H1 (cell line): ENCODE results near the gene LYPD4. TPM values are rescaled to one million over a fixed set of nuclear protein-coding genes. Genes with fewer than 3 reads are reported as not detected.
"Not testable (repeated sequence)": the region's sequence is repeated elsewhere in the genome, so short reads cannot be mapped to it uniquely, and the experiment has no call there.

Source experiments
- CTCF ChIA-PET: fragments of 300-600 bp; sonication (Branson Sonifier 250); formaldehyde crosslinking; loops from one replicate; lab custom pipeline; 2021; ENCODE audit not compliant: partially characterized antibody; lab: Charles Lee
- POLR2A ChIA-PET: fragments of 300-600 bp; sonication (Branson Sonifier 250); formaldehyde crosslinking; loops from one replicate; lab custom pipeline; 2021; ENCODE audit warnings: inconsistent platforms; ENCODE audit not compliant: partially characterized antibody; lab: Charles Lee
- DNase-seq, 2 experiments: peaks; one replicate each; pipeline versions ENCODE4 v3.0.0 to v3.0.0-alpha.2; 2010 to 2022; ENCODE audit warnings: low spot score in 2 of 2, low read depth in 1 of 2, mixed read lengths in 1 of 2
- FAIRE-seq: peaks from 2 replicates; lab custom pipeline; 2011; peaks lifted over from hg19 to GRCh38; lab: Jason Lieb, UNC
- H2AFZ ChIP-seq: 2 replicates; pipeline ENCODE4 v1.8.1; 2012; ENCODE audit warnings: low read length, inconsistent platforms
- H2AK5ac ChIP-seq: 2 replicates; pipeline ENCODE4 v1.6.1; 2013; ENCODE audit warnings: low read depth, low read length
- H2BK120ac ChIP-seq: replicated peaks from 2 replicates; pipeline ENCODE3; 2013; ENCODE audit warnings: low read depth, low read length, inconsistent platforms
- H2BK12ac ChIP-seq: 2 replicates; pipeline ENCODE4 v1.6.1; 2013; ENCODE audit warnings: low read depth, low read length
- H2BK15ac ChIP-seq: 2 replicates; pipeline ENCODE4 v1.6.1; 2013; ENCODE audit warnings: low read length
- H2BK20ac ChIP-seq: 2 replicates; pipeline ENCODE4 v1.6.1; 2013; ENCODE audit warnings: low read length
- H2BK5ac ChIP-seq: 2 replicates; pipeline ENCODE4 v1.6.1; 2013; ENCODE audit warnings: low read depth, low read length
- H3K14ac ChIP-seq: 2 replicates; pipeline ENCODE4 v1.6.1; 2013; ENCODE audit warnings: inconsistent platforms; ENCODE audit not compliant: insufficient read length
- H3K18ac ChIP-seq: 2 replicates; pipeline ENCODE4 v1.6.1; 2013; ENCODE audit warnings: low read length; ENCODE audit errors: extremely low read depth
- H3K23ac ChIP-seq: 2 replicates; pipeline ENCODE4 v1.6.1; 2013; ENCODE audit warnings: inconsistent platforms; ENCODE audit not compliant: insufficient read length
- H3K23me2 ChIP-seq: 2 replicates; pipeline ENCODE4 v1.6.1; 2013; ENCODE audit warnings: low read depth, low read length
- H3K27ac ChIP-seq: 2 replicates; pipeline ENCODE4 v1.6.1; 2011; ENCODE audit warnings: low read depth, low read length, inconsistent platforms
- H3K27me3 ChIP-seq, 4 experiments: replicated peaks in 1 of 4; 1 replicate in 1 of 4; 2 replicates in 3 of 4; pipeline versions ENCODE4 v1.6.1 to v1.8.1; 2011 to 2013; ENCODE audit warnings: low read length in 3 of 4, mild to moderate bottlenecking in 3 of 4, inconsistent platforms in 2 of 4, mixed read lengths in 2 of 4, moderate library complexity in 1 of 4; ENCODE audit not compliant: control insufficient read depth in 3 of 4, insufficient read depth in 3 of 4; ENCODE audit errors: extremely low read depth in 1 of 4
- H3K36me3 ChIP-seq, 4 experiments: 2 replicates each; pipeline versions ENCODE4 v1.6.1 to v1.8.1; 2011 to 2013; ENCODE audit warnings: mild to moderate bottlenecking in 4 of 4, low read length in 3 of 4, moderate library complexity in 2 of 4, control low read depth in 1 of 4, inconsistent platforms in 1 of 4; ENCODE audit not compliant: insufficient read depth in 4 of 4, control insufficient read depth in 2 of 4
- H3K4ac ChIP-seq: replicated peaks from 2 replicates; pipeline ENCODE3; 2013; ENCODE audit warnings: low read length, low read depth, mixed read lengths, inconsistent platforms; ENCODE audit not compliant: insufficient read length
- H3K4me1 ChIP-seq, 4 experiments: replicated peaks in 1 of 4; 1 replicate in 1 of 4; 2 replicates in 3 of 4; pipeline versions ENCODE4 v1.6.1 to v1.8.1; 2011 to 2013; ENCODE audit warnings: low read length in 3 of 4, inconsistent platforms in 2 of 4, mixed read lengths in 1 of 4; ENCODE audit not compliant: insufficient read depth in 4 of 4, control insufficient read depth in 3 of 4
- H3K4me2 ChIP-seq, 2 experiments: 2 replicates each; pipeline versions ENCODE4 v1.6.1 to v1.8.1; 2011 to 2013; ENCODE audit warnings: low read depth in 2 of 2, low read length in 2 of 2, control low read depth in 1 of 2, inconsistent platforms in 1 of 2, mild to moderate bottlenecking in 1 of 2; ENCODE audit not compliant: insufficient read depth in 1 of 2
- H3K4me3 ChIP-seq, 4 experiments: fragments of 200-600, 300-600 bp in 1 of 4; sonication (generic), shearing (Covaris generic), sonication (Bioruptor Twin) in 1 of 4; 2 replicates each; pipeline versions ENCODE4 v1.5.1 to v1.8.1; 2011 to 2016; ENCODE audit warnings: low read length in 4 of 4, low read depth in 3 of 4, control low read depth in 2 of 4, inconsistent platforms in 2 of 4, mild to moderate bottlenecking in 2 of 4, mixed read lengths in 1 of 4, moderate library complexity in 1 of 4; ENCODE audit not compliant: insufficient read depth in 2 of 4; ENCODE audit errors: extremely low read depth in 1 of 4
- H3K56ac ChIP-seq: replicated peaks from 2 replicates; pipeline ENCODE3; 2013; ENCODE audit warnings: low read depth, mild to moderate bottlenecking, mixed read lengths, low read length, inconsistent platforms; ENCODE audit not compliant: insufficient read length
- H3K79me1 ChIP-seq: 2 replicates; pipeline ENCODE4 v1.6.1; 2013; ENCODE audit warnings: low read depth, low read length, control low read depth
- H3K79me2 ChIP-seq, 2 experiments: 2 replicates each; pipeline versions ENCODE4 v1.6.1 to v1.8.1; 2012 to 2013; ENCODE audit warnings: low read length in 2 of 2, mild to moderate bottlenecking in 2 of 2, inconsistent platforms in 1 of 2; ENCODE audit not compliant: insufficient read depth in 2 of 2, control insufficient read depth in 1 of 2
- H3K9ac ChIP-seq, 4 experiments: replicated peaks in 1 of 4; 1 replicate in 1 of 4; 2 replicates in 3 of 4; pipeline versions ENCODE4 v1.6.1 to v1.8.1; 2011 to 2013; ENCODE audit warnings: low read depth in 3 of 4, low read length in 3 of 4, control low read depth in 2 of 4, mild to moderate bottlenecking in 2 of 4, moderate library complexity in 2 of 4, inconsistent platforms in 1 of 4; ENCODE audit errors: extremely low read depth in 1 of 4
- H3K9me3 ChIP-seq, 2 experiments: 2 replicates each; pipeline versions ENCODE4 v1.6.1 to v1.8.1; 2012 to 2013; ENCODE audit warnings: mild to moderate bottlenecking in 2 of 2, moderate library complexity in 2 of 2, control low read depth in 1 of 2, inconsistent platforms in 1 of 2, low read depth in 1 of 2, low read length in 1 of 2, mixed read lengths in 1 of 2; ENCODE audit not compliant: insufficient read depth in 2 of 2
- H4K20me1 ChIP-seq, 2 experiments: replicated peaks in 1 of 2; 2 replicates each; pipeline versions ENCODE3 to v1.8.1; 2011 to 2013; ENCODE audit warnings: inconsistent platforms in 2 of 2, low read length in 2 of 2, mild to moderate bottlenecking in 1 of 2; ENCODE audit not compliant: insufficient read depth in 2 of 2, control insufficient read depth in 1 of 2
- H4K5ac ChIP-seq: 2 replicates; pipeline ENCODE4 v1.6.1; 2013; ENCODE audit warnings: low read length, low read depth, mixed read lengths, inconsistent platforms; ENCODE audit not compliant: insufficient read length
- H4K8ac ChIP-seq: 2 replicates; pipeline ENCODE4 v1.8.0; 2013; ENCODE audit warnings: mild to moderate bottlenecking, moderate library complexity, low read length, inconsistent platforms; ENCODE audit not compliant: insufficient read depth; ENCODE audit errors: extremely low read depth
- H4K91ac ChIP-seq: replicated peaks from 2 replicates; pipeline ENCODE3; 2013; ENCODE audit warnings: low read length, mixed read lengths, inconsistent platforms; ENCODE audit not compliant: insufficient read length
- WGBS, 2 experiments: shearing (Covaris generic) in 1 of 2; methylation state at CpG; one replicate each; pipeline versions ENCODE4 v1.1.6 to v1.1.7; 2013 to 2015; ENCODE audit warnings: low lambda C conversion rate in 2 of 2, mixed read lengths in 2 of 2, inconsistent platforms in 1 of 2, low coverage in 1 of 2, missing lambda C conversion rate in 1 of 2; ENCODE audit not compliant: insufficient replicate concordance in 2 of 2, insufficient coverage in 1 of 2, insufficient read length in 1 of 2; ENCODE audit errors: extremely low coverage in 1 of 2, missing lambda C conversion rate in 1 of 2; 5-methylcytosine and 5-hydroxymethylcytosine counted together
- polyA plus RNA-seq, 7 experiments: library from polyadenylated mRNA; depleted of rRNA in 3 of 7; stranded (reverse) in 5 of 7; unstranded in 2 of 7; fragments of >200 nt in 5 of 7; fragments of 200-250 nt in 2 of 7; gene quantifications; 1 replicate in 5 of 7; 2 replicates in 1 of 7; 4 replicates in 1 of 7; pipeline versions ENCODE4 v1.2.1 to v1.2.3, GENCODE V29; 2011 to 2013; ENCODE audit warnings: missing spikeins in 2 of 7, mixed read lengths in 2 of 7
- total RNA-seq: library from RNA; stranded (reverse); fragmentation: NEBNext Ultra II Directional; extraction: Animal tissue kit (Norgen Biotek cat#: 25700); gene quantifications from 2 replicates; pipeline ENCODE4 v1.2.1, GENCODE V29; 2021

LYPD4 gene
- total and polyA plus RNA-seq, 2 of the 8 experiments (the other 6 are each of a cell fraction or from before 2014, with no cell fraction given), result 0.06 TPM; not detected in 1

- H3K36me3 ChIP-seq, result peaks cover 2 to 12% (median 10%) of the 10 kb centered on the region in 4 experiments; a peak in 6 of 8 replicates
- FAIRE-seq, H3K4me1 ChIP-seq, H4K91ac ChIP-seq, H3K79me2 ChIP-seq, H2BK12ac ChIP-seq, H3K14ac ChIP-seq, H2BK20ac ChIP-seq, H3K9me3 ChIP-seq, H3K4me3 ChIP-seq, H3K9ac ChIP-seq, H4K20me1 ChIP-seq, H3K23ac ChIP-seq, H3K4ac ChIP-seq, H3K18ac ChIP-seq, H3K56ac ChIP-seq, H2BK5ac ChIP-seq, H3K79me1 ChIP-seq, H2AFZ ChIP-seq, H2AK5ac ChIP-seq, H3K23me2 ChIP-seq, DNase-seq, H4K8ac ChIP-seq, H3K4me2 ChIP-seq, H3K27ac ChIP-seq, H4K5ac ChIP-seq, H3K27me3 ChIP-seq, H2BK15ac ChIP-seq, H2BK120ac ChIP-seq: not testable (repeated sequence)
- CTCF ChIA-PET, result interaction anchor here (0.7 to 3.8 kb wide), 6 partner anchors 11 to 76 kb away, joined by 3 to 37 read pairs (median 6); no protein-coding TSS in a partner anchor
- 79% methylated on average over 3 of the region's 3 CpGs; no CpG with 5 or more reads in 1 of the 2 experiments for WGBS, 2 experiments
- POLR2A ChIA-PET, result interaction anchor here (2.5 to 9.0 kb wide), 4 partner anchors 11 to 18 kb away, joined by 11 to 200 read pairs (median 82); partner anchors contain the start of gene RPS19
Observed at GRCh38 chr19:41875973-41876372, 31.5 kb upstream of the LYPD4 start.
